Activated naive CD4-positive, alpha-beta T cell treated with anti-CD3 and anti-CD28 coated beads, Interleukin-2, amount 50 U/mL, for 16 hours (primary cell): ENCODE measurements around the gene FER1L5.

Experiments
- DNase-seq: peaks from one replicate; pipeline ENCODE4 v3.0.0-alpha.2; 2020

FER1L5 gene

GRCh38 chr2:96754317-96754716, 111.8 kb downstream of the FER1L5 start:
- no peak for DNase-seq
